Lower lobe of right lung (tissue), 2 donors: ENCODE results near the gene TRAK1. TPM values are rescaled to one million over a fixed set of nuclear protein-coding genes. Genes with fewer than 3 reads are reported as not detected.
A peak's percentile ranks its signal among the peaks of the same experiment; 100 is the strongest.

Source experiments
- ATAC-seq, 2 donors: fragments of 200-7000 bp; cut with Tn5 transposase; one replicate each; pipeline ENCODE4 v1.9.1; 2020 to 2022; ENCODE audit warnings: mild to moderate bottlenecking in 2 of 2, moderate library complexity in 2 of 2
- DNase-seq: peaks from one replicate; pipeline ENCODE4 v3.0.0-alpha.2; 2020
- H3K27ac ChIP-seq: fragments of 200-600 bp; one replicate; pipeline ENCODE4 v1.8.0; 2022
- H3K27me3 ChIP-seq: fragments of 200-600 bp; one replicate; pipeline ENCODE4 v1.8.0; 2022; ENCODE audit warnings: low read depth
- H3K36me3 ChIP-seq: fragments of 200-600 bp; one replicate; pipeline ENCODE4 v1.8.0; 2022; ENCODE audit warnings: mild to moderate bottlenecking
- H3K4me1 ChIP-seq: fragments of 200-600 bp; one replicate; pipeline ENCODE4 v1.8.0; 2022
- H3K4me3 ChIP-seq: fragments of 200-600 bp; one replicate; pipeline ENCODE4 v1.8.0; 2022; ENCODE audit warnings: mild to moderate bottlenecking
- H3K9me3 ChIP-seq: fragments of 200-600 bp; one replicate; pipeline ENCODE4 v1.8.0; 2022
- CTCF ChIP-seq: fragments of 200-600 bp; IDR thresholded peaks from one replicate; pipeline ENCODE4 v1.8.0; 2022; ENCODE audit warnings: antibody characterized with exemption, mild to moderate bottlenecking
- intact Hi-C: fragments of 100-400 bp; cut with DNase I; formaldehyde crosslinking; loops from one replicate; pipeline ENCODE4 v1.11.0; 2022
- total RNA-seq: library from RNA; stranded (reverse); fragmentation: NEBNext Ultra II Directional; extraction: Animal tissue kit (Norgen Biotek cat#: 25700); gene quantifications from one replicate; pipeline ENCODE4 v1.2.1, GENCODE V29; 2021
- donor health status: DM: no; HTN: yes; CAD: no; lungs with severe emphysema.

TRAK1 gene
- total RNA-seq, 1 donor from 2014 or later: 50.6 TPM

GRCh38 chr3:42085641-42086376, 5.3 kb upstream of the TRAK1 start:
- Histone ChIP-seq H3K4me1 (peaks cover 24% of the 10 kb centered on the region), H3K4me3 (no peak overlapping the region), H3K27ac (no peak overlapping the region), H3K27me3 (no peaks in the 10 kb centered on the region), H3K9me3 (no peaks in the 10 kb centered on the region), H3K36me3 (peaks cover 34% of the 10 kb centered on the region)
- ATAC-seq (no peak), DNase-seq (no peak)
- TF ChIP-seq CTCF: no peak
- intact Hi-C loops: no loop called here

- H3K27ac ChIP-seq: no peak overlapping the region
- DNase-seq (no peak), ATAC-seq (no peak)
- H3K4me1 ChIP-seq: peaks cover 4% of the 10 kb centered on the region
- no peaks in the 10 kb centered on the region for H3K9me3 ChIP-seq
- TF ChIP-seq CTCF: no peak
- intact Hi-C loops: no loop called here
- no peak overlapping the region for H3K4me3 ChIP-seq
- no peaks in the 10 kb centered on the region for H3K27me3 ChIP-seq
- H3K36me3 ChIP-seq: peaks cover 34% of the 10 kb centered on the region
Measured at GRCh38 chr3:42088803-42089530, 2.2 kb upstream of the TRAK1 start.

DNA sequence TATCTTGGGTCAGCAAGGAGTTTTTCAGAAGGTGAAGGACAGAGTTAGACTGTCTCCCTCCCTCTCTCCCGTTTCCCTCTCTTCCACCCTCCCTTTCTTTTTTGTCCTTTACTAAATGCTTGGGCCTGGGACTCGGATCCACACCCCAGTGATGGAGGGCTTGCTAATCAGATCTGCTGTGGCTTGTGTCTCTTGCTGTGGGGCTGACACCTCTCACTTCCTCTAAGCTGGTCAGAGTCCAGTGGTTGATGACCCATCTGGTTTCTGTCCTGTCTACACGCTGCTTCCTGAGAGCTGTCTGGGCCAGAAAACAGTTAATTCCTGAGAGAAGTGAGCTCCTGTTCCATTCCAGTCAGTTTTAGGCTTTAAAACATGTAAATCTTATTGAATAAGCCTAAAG, 849 bp downstream of the TRAK1 start:
- peak in 1 of 2 donors; percentile 12 for ATAC-seq
- Histone ChIP-seq H3K27me3 (no peaks in the 10 kb centered on the region), H3K36me3 (peaks cover 33% of the 10 kb centered on the region), H3K9me3 (no peaks in the 10 kb centered on the region), H3K4me3 (no peak overlapping the region), H3K4me1 (peaks cover 7% of the 10 kb centered on the region), H3K27ac (no peak overlapping the region)
- no peak for DNase-seq
- intact Hi-C loops: no loop called here
- TF ChIP-seq CTCF: no peak

GRCh38 chr3:42094128-42094527, 3.0 kb downstream of the TRAK1 start:
- intact Hi-C loops: no loop called here
- no peak for TF ChIP-seq CTCF
- H3K4me1 ChIP-seq: peaks cover 28% of the 10 kb centered on the region
- no peaks in the 10 kb centered on the region for H3K9me3 ChIP-seq
- H3K36me3 ChIP-seq: peaks cover 13% of the 10 kb centered on the region
- no peak overlapping the region for H3K4me3 ChIP-seq
- no peak overlapping the region for H3K27ac ChIP-seq
- no peaks in the 10 kb centered on the region for H3K27me3 ChIP-seq
- ATAC-seq: no peak
- DNase-seq: no peak

DNA sequence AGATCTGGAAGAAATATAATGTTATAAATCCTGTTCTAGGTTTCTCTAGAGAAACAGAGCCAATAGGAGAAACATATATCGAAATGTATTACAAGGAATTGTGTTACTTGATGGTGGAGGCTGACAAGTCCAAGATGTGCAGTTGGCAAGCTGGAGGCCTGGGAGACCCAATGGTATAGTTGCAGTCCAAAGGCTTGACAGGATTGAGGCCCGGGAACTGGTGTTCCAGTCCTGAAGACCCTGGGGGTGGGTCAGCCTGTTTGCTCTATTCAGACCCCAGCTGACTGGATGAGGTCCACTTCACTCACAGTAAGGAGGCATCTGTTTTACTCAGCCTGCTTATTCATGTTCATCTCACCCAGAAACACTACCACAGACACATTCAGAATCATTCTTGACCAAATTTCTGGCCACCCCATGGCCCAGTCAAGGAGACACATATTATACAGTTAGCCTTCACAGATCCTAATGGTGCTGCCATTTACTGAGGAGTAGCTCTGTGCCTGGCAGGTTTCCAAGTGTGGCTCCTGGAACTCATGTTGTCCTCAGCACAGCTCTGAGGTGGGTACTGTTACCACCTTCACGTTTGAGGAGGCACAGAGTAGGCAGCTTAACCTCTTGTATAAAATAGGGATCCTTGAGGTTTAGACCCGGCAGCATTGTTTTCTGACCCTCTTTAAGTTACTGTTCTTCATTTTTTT, 3.7 kb downstream of the TRAK1 start:
- H3K4me1 ChIP-seq: peaks cover 35% of the 10 kb centered on the region
- no peak for DNase-seq
- intact Hi-C loops: no loop called here

More for the DNA sequence above, 3.7 kb downstream of the TRAK1 start:
- Histone ChIP-seq H3K27me3 (no peaks in the 10 kb centered on the region), H3K36me3 (peaks cover 8% of the 10 kb centered on the region), H3K9me3 (no peaks in the 10 kb centered on the region), H3K4me3 (no peak overlapping the region), H3K27ac (no peak overlapping the region)
- TF ChIP-seq CTCF: no peak
- ATAC-seq: no peak
